Chondrocyte (in vitro differentiated cells): ENCODE measurements around the gene GPBAR1. TPM values are rescaled to one million over a fixed set of nuclear protein-coding genes. Genes with fewer than 3 reads are reported as not detected.
A peak's percentile ranks its signal among the peaks of the same experiment; 100 is the strongest.

Source experiments
- DNase-seq: peaks from one replicate; pipeline ENCODE4 v3.0.0; 2021; ENCODE audit warnings: mixed read lengths, low spot score
- H3K27ac Mint-ChIP-seq: one replicate; pipeline ENCODE4 v1.8.0; 2021; ENCODE audit warnings: mild to moderate bottlenecking, moderate library complexity, mixed read lengths; ENCODE audit not compliant: unreplicated experiment
- H3K27me3 Mint-ChIP-seq: 2 replicates; pipeline ENCODE4 v1.8.0; 2021; ENCODE audit warnings: low read depth, mixed read lengths
- H3K36me3 Mint-ChIP-seq: 2 replicates; pipeline ENCODE4 v1.8.0; 2021; ENCODE audit warnings: low read depth, mixed read lengths
- H3K4me1 Mint-ChIP-seq: 2 replicates; pipeline ENCODE4 v1.8.0; 2021; ENCODE audit warnings: low read depth, mild to moderate bottlenecking, mixed read lengths
- H3K4me3 Mint-ChIP-seq: one replicate; pipeline ENCODE4 v1.8.0; 2021; ENCODE audit warnings: mild to moderate bottlenecking, moderate library complexity, mixed read lengths; ENCODE audit not compliant: unreplicated experiment
- H3K9me3 Mint-ChIP-seq: 2 replicates; pipeline ENCODE4 v1.8.0; 2021; ENCODE audit warnings: low read depth, mixed read lengths
- total RNA-seq: library from RNA; stranded (reverse); gene quantifications from 3 replicates; pipeline ENCODE4 v1.2.1, GENCODE V29; 2021
- TF ChIP-seq, protein P1 (sequence below): fragments of 200-600 bp; sonication (generic); IDR thresholded peaks from 2 replicates; pipeline ENCODE4 v1.5.0; 2021; ENCODE audit warnings: antibody characterized with exemption, mild to moderate bottlenecking, moderate library complexity

Gene GPBAR1
- total RNA-seq, 1 donor from 2014 or later = 0.10 TPM

DNA sequence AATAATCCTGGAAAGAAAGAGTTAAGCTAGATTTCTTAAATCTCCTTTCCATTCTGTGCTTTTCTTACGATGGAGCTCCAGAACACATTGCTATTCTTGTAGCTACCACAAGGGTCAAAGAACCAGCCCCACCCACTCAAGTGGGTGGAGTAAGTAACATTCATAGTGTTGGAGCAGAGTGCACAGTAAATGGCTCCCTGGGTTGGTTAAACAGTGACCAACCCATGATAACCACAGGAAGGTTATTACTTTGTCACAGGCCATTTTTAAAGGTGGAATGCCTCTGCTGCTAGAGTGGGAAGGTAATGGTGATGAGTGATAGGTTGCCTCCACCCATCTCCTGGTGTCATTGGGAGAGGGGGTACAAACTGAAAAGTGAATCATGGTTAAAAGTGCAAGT is 29.9 kb upstream of the GPBAR1 start:
- Mint-ChIP-seq H3K27ac (peak overlapping the region; percentile 79), H3K4me1 (peaks cover 36% of the 10 kb centered on the region), H3K36me3 (peaks cover 41% of the 10 kb centered on the region), H3K4me3 (no peak overlapping the region), H3K9me3 (no peaks in the 10 kb centered on the region), H3K27me3 (no peaks in the 10 kb centered on the region)
- TF ChIP-seq, protein P1, sequence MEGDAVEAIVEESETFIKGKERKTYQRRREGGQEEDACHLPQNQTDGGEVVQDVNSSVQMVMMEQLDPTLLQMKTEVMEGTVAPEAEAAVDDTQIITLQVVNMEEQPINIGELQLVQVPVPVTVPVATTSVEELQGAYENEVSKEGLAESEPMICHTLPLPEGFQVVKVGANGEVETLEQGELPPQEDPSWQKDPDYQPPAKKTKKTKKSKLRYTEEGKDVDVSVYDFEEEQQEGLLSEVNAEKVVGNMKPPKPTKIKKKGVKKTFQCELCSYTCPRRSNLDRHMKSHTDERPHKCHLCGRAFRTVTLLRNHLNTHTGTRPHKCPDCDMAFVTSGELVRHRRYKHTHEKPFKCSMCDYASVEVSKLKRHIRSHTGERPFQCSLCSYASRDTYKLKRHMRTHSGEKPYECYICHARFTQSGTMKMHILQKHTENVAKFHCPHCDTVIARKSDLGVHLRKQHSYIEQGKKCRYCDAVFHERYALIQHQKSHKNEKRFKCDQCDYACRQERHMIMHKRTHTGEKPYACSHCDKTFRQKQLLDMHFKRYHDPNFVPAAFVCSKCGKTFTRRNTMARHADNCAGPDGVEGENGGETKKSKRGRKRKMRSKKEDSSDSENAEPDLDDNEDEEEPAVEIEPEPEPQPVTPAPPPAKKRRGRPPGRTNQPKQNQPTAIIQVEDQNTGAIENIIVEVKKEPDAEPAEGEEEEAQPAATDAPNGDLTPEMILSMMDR = peak; percentile 51
- DNase-seq = no peak

DNA sequence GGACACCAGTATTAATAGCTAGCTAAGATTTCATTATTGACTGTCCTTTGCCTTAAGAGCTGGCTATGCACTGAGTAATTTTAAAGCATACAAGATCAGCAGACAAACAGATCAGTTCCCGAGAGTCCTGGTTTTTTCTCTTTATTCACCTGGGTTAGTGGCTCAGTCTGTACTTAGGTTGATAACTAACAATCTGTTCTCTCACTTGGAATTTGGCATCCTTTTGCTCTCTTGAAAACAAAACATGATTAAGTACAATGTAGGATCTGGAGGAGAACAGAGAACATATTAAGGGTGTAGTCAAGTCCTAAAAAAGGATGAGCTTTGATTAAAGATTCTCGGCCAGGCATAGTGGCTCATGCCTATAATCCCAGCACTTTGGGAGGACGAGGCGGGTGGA is 27.3 kb upstream of the GPBAR1 start:
- peaks cover 28% of the 10 kb centered on the region for H3K4me1 Mint-ChIP-seq
- H3K36me3 Mint-ChIP-seq = peaks cover 39% of the 10 kb centered on the region
- no peak overlapping the region for H3K4me3 Mint-ChIP-seq
- H3K27ac Mint-ChIP-seq = no peak overlapping the region
- H3K27me3 Mint-ChIP-seq = no peaks in the 10 kb centered on the region
- DNase-seq = no peak
- H3K9me3 Mint-ChIP-seq = no peaks in the 10 kb centered on the region
- TF ChIP-seq, protein P1 = no peak

DNA sequence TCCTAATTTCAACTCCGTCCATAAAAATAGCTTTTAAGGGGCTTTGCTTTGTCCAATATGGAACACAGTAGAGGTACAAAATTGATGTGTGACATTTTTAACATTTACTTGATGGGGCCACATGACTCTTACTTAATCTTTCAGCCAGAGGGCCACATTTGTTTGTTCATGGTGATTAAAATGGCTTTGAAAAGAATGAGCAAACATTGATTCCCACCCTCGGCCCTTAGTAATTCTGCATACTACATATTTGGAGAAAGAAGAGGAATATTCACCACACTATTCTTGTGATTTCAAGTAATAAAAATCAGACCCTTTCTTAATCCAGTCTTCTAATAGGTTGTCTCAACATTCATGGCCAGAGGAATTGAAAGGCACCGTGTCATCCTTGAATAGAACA is 26.3 kb upstream of the GPBAR1 start:
- TF ChIP-seq, protein P1 = no peak
- no peak overlapping the region for H3K4me3 Mint-ChIP-seq
- H3K4me1 Mint-ChIP-seq = peaks cover 19% of the 10 kb centered on the region
- no peaks in the 10 kb centered on the region for H3K27me3 Mint-ChIP-seq
- H3K9me3 Mint-ChIP-seq = no peaks in the 10 kb centered on the region
- no peak for DNase-seq
- peaks cover 45% of the 10 kb centered on the region for H3K36me3 Mint-ChIP-seq
- H3K27ac Mint-ChIP-seq = no peak overlapping the region

DNA sequence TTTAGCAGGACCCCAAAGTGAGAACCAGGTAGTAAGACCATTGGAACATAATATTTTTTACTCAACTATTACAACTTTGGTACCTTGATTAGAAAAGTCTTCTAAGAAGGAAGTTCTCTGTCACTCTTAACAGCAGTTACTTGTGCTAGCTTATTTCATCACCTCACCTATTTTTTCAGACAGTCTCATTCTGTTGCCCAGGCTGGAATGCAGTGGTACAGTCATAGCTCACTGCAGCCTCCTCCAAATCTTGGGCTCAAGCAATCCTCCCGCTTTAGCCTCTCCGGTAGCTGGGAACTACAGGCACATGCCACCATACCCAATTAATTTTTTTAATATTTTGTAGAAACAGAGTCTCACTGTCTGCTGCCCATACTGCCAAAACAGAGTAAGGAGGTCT is 25.8 kb upstream of the GPBAR1 start:
- H3K36me3 Mint-ChIP-seq = peaks cover 45% of the 10 kb centered on the region

DNA sequence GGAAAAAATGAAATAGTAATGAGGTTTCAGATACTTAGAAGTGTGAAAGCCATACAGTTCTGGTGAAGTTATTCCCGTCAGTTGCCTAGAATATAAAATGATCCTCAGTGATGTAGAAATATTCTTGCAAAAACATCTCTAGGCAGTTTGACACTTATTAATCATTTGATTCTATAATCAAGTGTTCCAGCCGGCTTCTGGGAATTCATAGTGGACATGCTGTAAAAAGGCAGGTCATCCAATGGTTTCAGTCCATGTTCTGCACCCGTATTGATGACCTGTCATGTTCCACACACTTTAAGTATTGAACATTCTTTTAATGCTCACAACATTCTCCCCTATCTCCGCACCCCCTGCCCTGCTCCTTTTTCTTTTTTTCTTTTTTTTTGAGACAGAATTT is 24.0 kb upstream of the GPBAR1 start:
- Mint-ChIP-seq H3K27ac (no peak overlapping the region), H3K4me1 (no peaks in the 10 kb centered on the region), H3K4me3 (no peak overlapping the region), H3K9me3 (no peaks in the 10 kb centered on the region), H3K36me3 (peaks cover 43% of the 10 kb centered on the region), H3K27me3 (no peaks in the 10 kb centered on the region)
- TF ChIP-seq, protein P1 = no peak
- no peak for DNase-seq

More for the DNA sequence above, 25.8 kb upstream of the GPBAR1 start:
- no peaks in the 10 kb centered on the region for H3K27me3 Mint-ChIP-seq
- TF ChIP-seq, protein P1 = no peak
- H3K4me1 Mint-ChIP-seq = peaks cover 14% of the 10 kb centered on the region
- H3K27ac Mint-ChIP-seq = no peak overlapping the region
- DNase-seq = no peak
- H3K9me3 Mint-ChIP-seq = no peaks in the 10 kb centered on the region
- no peak overlapping the region for H3K4me3 Mint-ChIP-seq
